A673 (cell line): Measurements from ENCODE around the gene ALG1.
"Not testable (repeated sequence)": the region's sequence is repeated elsewhere in the genome, so short reads cannot be mapped to it uniquely, and the experiment has no call there.

Source experiments
- CTCF ChIP-seq: fragments of 300-800, 200-600 bp; sonication (generic); conservative IDR thresholded peaks from 2 replicates; pipeline ENCODE4 v1.5.1; 2017; ENCODE audit warnings: low read depth, mild to moderate bottlenecking, antibody characterized with exemption, low read length, moderate library complexity, mixed read lengths
- EZH2 ChIP-seq: fragments of 200-600 bp; sonication (generic); IDR thresholded peaks from 2 replicates; pipeline ENCODE4 v1.6.1; 2017; ENCODE audit warnings: borderline replicate concordance, low read depth, mild to moderate bottlenecking, mixed read lengths, antibody characterized with exemption, low read length; ENCODE audit not compliant: poor library complexity, severe bottlenecking

GRCh38 chr16:5083646-5084045, 12.0 kb downstream of the ALG1 start:
- TF ChIP-seq EZH2, CTCF: not testable (repeated sequence)
